ENCODE measurements around the gene CCSER1. TPM values are rescaled to one million over a fixed set of nuclear protein-coding genes. Genes with fewer than 3 reads are reported as not detected.

Gene CCSER1
- total and polyA plus RNA-seq, 4 donors: 0.61 to 23.0 (median 3.8) TPM

DNA sequence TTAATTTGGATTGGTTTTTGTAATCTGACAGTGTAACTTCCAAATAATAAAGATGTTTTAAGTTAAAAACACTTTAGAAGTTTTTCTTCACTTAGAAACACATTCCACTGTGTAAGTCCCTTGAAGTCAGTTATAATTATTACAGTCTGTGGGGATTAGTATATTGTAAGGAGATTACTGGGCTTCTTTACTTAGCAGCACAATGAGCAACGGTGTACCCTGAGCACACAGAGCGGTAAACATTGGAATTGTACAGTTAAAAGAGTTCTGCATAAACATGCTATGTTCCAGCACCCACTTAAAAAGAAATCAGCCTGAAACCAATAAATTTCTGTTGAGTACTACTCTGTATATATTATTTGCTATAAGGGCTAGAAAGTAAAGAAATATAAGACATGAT is 44.3 kb downstream of the CCSER1 start:
- H3K9me3 ChIP-seq (ENCODE audit: control insufficient read depth in 4 of 4, insufficient read depth in 3 of 4, low read length in 3 of 4): no peaks in the 10 kb centered on the region
- TF ChIP-seq CTCF (IDR thresholded peaks at IDR 0.05; ENCODE audit: control extremely low read depth, extremely low read depth): no peak
- H3K4me1 ChIP-seq (ENCODE audit: control insufficient read depth in 5 of 5, insufficient read depth in 5 of 5, low read length in 5 of 5): peaks cover 0 to 4% (median 0%) of the 10 kb centered on the region in 5 donors
- H3K4me3 ChIP-seq: no peak overlapping the region
- H3K27me3 ChIP-seq (ENCODE audit: control insufficient read depth in 3 of 3, insufficient read depth in 3 of 3, low read length in 2 of 3): no peaks in the 10 kb centered on the region
- no peaks in the 10 kb centered on the region for H3K36me3 ChIP-seq (ENCODE audit: control insufficient read depth in 4 of 4, insufficient read depth in 4 of 4, low read length in 4 of 4)
- no peak overlapping the region for H3K27ac ChIP-seq (ENCODE audit: low read depth in 1 of 2, low read length in 1 of 2)
- H3K9ac ChIP-seq (ENCODE audit: insufficient read depth in 1 of 2, low read length in 2 of 2): no peak overlapping the region
- DNase-seq: no peak
- 75 to 86% methylated on average over 2 of the region's 2 CpGs for WGBS, 2 donors
- no peak for ATAC-seq (ENCODE audit: insufficient read depth, low FRiP score)

DNA sequence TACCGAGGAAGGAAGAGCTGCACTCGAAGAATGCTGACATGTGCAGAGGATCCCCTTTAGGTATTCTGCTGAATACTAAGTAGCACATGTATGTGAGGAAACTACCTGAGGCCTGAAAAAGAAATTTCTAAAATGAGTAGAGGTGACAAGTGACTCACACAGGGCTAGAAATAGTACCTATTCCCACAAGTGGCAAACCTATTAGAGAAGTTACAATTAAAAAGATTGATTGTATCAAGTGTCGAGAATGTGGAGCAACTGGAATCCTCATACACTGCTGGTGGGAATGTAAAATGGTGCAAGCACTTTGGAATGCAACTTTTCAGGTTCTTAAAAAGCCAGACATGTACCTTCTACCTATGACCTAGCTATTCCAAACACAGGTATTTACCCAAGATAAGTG is 47.4 kb downstream of the CCSER1 start:
- WGBS, 2 donors: 57 to 61% methylated on average over 3 of the region's 3 CpGs
- DNase-seq (peak in 2 of 3 donors; percentile 3 to 34), ATAC-seq (ENCODE audit: insufficient read depth, low FRiP score) (peak; percentile 69)
- Histone ChIP-seq H3K9me3 (ENCODE audit: control insufficient read depth in 4 of 4, insufficient read depth in 3 of 4, low read length in 3 of 4) (no peaks in the 10 kb centered on the region), H3K27ac (ENCODE audit: low read depth in 1 of 2, low read length in 1 of 2) (peak overlapping the region in 1 of 2 donors; percentile 60), H3K4me3 (no peak overlapping the region), H3K9ac (ENCODE audit: insufficient read depth in 1 of 2, low read length in 2 of 2) (no peak overlapping the region), H3K27me3 (ENCODE audit: control insufficient read depth in 3 of 3, insufficient read depth in 3 of 3, low read length in 2 of 3) (no peaks in the 10 kb centered on the region), H3K36me3 (ENCODE audit: control insufficient read depth in 4 of 4, insufficient read depth in 4 of 4, low read length in 4 of 4) (no peaks in the 10 kb centered on the region), H3K4me1 (ENCODE audit: control insufficient read depth in 5 of 5, insufficient read depth in 5 of 5, low read length in 5 of 5) (peaks cover 0 to 4% (median 0%) of the 10 kb centered on the region in 5 donors)
- TF ChIP-seq CTCF (IDR thresholded peaks at IDR 0.05; ENCODE audit: control extremely low read depth, extremely low read depth): no peak

GRCh38 chr4:90181644-90182043 is 54.5 kb downstream of the CCSER1 start:
- H3K27ac ChIP-seq (ENCODE audit: low read depth in 1 of 2, low read length in 1 of 2): no peak overlapping the region
- no peaks in the 10 kb centered on the region for H3K36me3 ChIP-seq (ENCODE audit: control insufficient read depth in 4 of 4, insufficient read depth in 4 of 4, low read length in 4 of 4)
- H3K4me1 ChIP-seq (ENCODE audit: control insufficient read depth in 5 of 5, insufficient read depth in 5 of 5, low read length in 5 of 5): peaks cover 0 to 8% (median 0%) of the 10 kb centered on the region in 5 donors
- H3K4me3 ChIP-seq: no peak overlapping the region
- H3K9me3 ChIP-seq (ENCODE audit: control insufficient read depth in 4 of 4, insufficient read depth in 3 of 4, low read length in 3 of 4): no peaks in the 10 kb centered on the region
- DNase-seq: no peak
- no peak for ATAC-seq (ENCODE audit: insufficient read depth, low FRiP score)
- H3K9ac ChIP-seq (ENCODE audit: insufficient read depth in 1 of 2, low read length in 2 of 2): no peak overlapping the region
- TF ChIP-seq CTCF (IDR thresholded peaks at IDR 0.05; ENCODE audit: control extremely low read depth, extremely low read depth): no peak
- no peaks in the 10 kb centered on the region for H3K27me3 ChIP-seq (ENCODE audit: control insufficient read depth in 3 of 3, insufficient read depth in 3 of 3, low read length in 2 of 3)
- 92 to 97% methylated on average over 1 of the region's 1 CpG for whole genome bisulfite sequencing, 2 donors

DNA sequence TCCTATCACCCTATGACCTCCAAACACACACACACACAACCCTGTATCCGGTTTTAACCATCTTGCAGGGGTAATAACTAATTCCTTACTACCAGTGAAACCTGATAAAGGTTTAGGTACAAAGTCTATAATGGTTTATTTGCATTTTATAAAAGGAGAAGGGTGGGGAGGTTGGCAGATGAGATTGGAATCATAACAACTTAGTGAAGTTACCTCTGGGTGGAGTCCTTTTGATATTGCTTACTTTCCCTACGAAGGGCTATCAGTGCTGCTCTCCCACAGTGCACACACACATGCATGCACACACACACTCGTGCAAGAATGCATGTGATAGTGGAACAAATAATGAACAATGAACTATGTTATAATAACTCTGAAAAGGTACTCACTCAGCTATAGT is 56.1 kb downstream of the CCSER1 start:
- peaks cover 0 to 8% (median 0%) of the 10 kb centered on the region in 5 donors for H3K4me1 ChIP-seq (ENCODE audit: control insufficient read depth in 5 of 5, insufficient read depth in 5 of 5, low read length in 5 of 5)
- H3K27me3 ChIP-seq (ENCODE audit: control insufficient read depth in 3 of 3, insufficient read depth in 3 of 3, low read length in 2 of 3): no peaks in the 10 kb centered on the region
- no peak overlapping the region for H3K4me3 ChIP-seq
- H3K36me3 ChIP-seq (ENCODE audit: control insufficient read depth in 4 of 4, insufficient read depth in 4 of 4, low read length in 4 of 4): no peaks in the 10 kb centered on the region
- DNase-seq: no peak
- ATAC-seq (ENCODE audit: insufficient read depth, low FRiP score): no peak
- no peak overlapping the region for H3K27ac ChIP-seq (ENCODE audit: low read depth in 1 of 2, low read length in 1 of 2)
- no peaks in the 10 kb centered on the region for H3K9me3 ChIP-seq (ENCODE audit: control insufficient read depth in 4 of 4, insufficient read depth in 3 of 4, low read length in 3 of 4)
- H3K9ac ChIP-seq (ENCODE audit: insufficient read depth in 1 of 2, low read length in 2 of 2): no peak overlapping the region
- no peak for TF ChIP-seq CTCF (IDR thresholded peaks at IDR 0.05; ENCODE audit: control extremely low read depth, extremely low read depth)
- WGBS, 2 donors: 61 to 72% methylated on average over 3 of the region's 3 CpGs
